ENCODE measurements around the gene MEGF11.

DNA sequence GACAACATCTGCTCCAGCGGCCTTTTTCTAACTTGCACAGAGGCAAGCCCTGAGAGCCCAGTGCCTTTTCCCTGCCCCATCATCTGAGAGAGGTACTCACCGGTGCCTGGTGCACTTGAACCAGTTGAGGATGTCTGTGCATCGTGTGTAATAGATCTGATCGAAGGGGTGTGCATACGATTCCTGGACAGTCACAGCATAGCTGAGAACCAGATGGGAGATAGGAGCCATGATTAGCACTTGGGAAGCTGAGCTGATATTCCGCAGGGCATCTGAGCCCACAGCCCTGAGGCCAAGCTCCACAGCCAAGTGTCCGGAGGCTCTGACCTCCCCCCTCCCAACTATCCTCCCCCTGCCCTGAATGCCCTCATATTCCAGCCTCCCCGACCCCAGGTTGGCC is 129.8 kb downstream of the MEGF11 start:
- TF ChIP-seq, protein P1, sequence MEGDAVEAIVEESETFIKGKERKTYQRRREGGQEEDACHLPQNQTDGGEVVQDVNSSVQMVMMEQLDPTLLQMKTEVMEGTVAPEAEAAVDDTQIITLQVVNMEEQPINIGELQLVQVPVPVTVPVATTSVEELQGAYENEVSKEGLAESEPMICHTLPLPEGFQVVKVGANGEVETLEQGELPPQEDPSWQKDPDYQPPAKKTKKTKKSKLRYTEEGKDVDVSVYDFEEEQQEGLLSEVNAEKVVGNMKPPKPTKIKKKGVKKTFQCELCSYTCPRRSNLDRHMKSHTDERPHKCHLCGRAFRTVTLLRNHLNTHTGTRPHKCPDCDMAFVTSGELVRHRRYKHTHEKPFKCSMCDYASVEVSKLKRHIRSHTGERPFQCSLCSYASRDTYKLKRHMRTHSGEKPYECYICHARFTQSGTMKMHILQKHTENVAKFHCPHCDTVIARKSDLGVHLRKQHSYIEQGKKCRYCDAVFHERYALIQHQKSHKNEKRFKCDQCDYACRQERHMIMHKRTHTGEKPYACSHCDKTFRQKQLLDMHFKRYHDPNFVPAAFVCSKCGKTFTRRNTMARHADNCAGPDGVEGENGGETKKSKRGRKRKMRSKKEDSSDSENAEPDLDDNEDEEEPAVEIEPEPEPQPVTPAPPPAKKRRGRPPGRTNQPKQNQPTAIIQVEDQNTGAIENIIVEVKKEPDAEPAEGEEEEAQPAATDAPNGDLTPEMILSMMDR (IDR thresholded peaks at IDR 0.05) = no peak
- TF ChIP-seq POLR2A (IDR thresholded peaks at IDR 0.05) = no peak
